Neuronal stem cell (in vitro differentiated cells): ENCODE data around the gene CELF4.

Experiments
- DNase-seq: peaks from one replicate; pipeline ENCODE4 v3.0.0-alpha.2; 2013; ENCODE audit warnings: low spot score
- H2AFZ ChIP-seq: one replicate; pipeline ENCODE4 v1.6.1; 2013; ENCODE audit warnings: mild to moderate bottlenecking, low read length, inconsistent platforms
- H2AK5ac ChIP-seq: 2 replicates; pipeline ENCODE4 v1.6.1; 2013; ENCODE audit warnings: low read depth, mild to moderate bottlenecking, inconsistent platforms, low read length, moderate library complexity, mixed read lengths
- H2BK120ac ChIP-seq: 2 replicates; pipeline ENCODE4 v1.6.1; 2013; ENCODE audit warnings: low read depth, mild to moderate bottlenecking, inconsistent platforms, low read length, moderate library complexity, mixed read lengths
- H2BK12ac ChIP-seq: one replicate; pipeline ENCODE4 v1.6.1; 2013; ENCODE audit warnings: low read length, inconsistent platforms
- H2BK15ac ChIP-seq: 2 replicates; pipeline ENCODE4 v1.6.1; 2013; ENCODE audit warnings: mild to moderate bottlenecking, low read length, inconsistent platforms, mixed read lengths
- H2BK5ac ChIP-seq: one replicate; pipeline ENCODE4 v1.6.1; 2013; ENCODE audit warnings: inconsistent platforms, mild to moderate bottlenecking, low read length, moderate library complexity
- H3K14ac ChIP-seq: one replicate; pipeline ENCODE4 v1.6.1; 2013; ENCODE audit warnings: low read length, inconsistent platforms
- H3K18ac ChIP-seq: 2 replicates; pipeline ENCODE4 v1.6.1; 2013; ENCODE audit warnings: low read length, inconsistent platforms
- H3K23ac ChIP-seq: 2 replicates; pipeline ENCODE4 v1.6.1; 2013; ENCODE audit warnings: low read depth, mild to moderate bottlenecking, mixed read lengths, low read length, inconsistent platforms; ENCODE audit not compliant: poor library complexity
- H3K27ac ChIP-seq: replicated peaks from 3 replicates; pipeline ENCODE4 v1.5.1; 2013; ENCODE audit warnings: low read length, inconsistent platforms
- H3K27me3 ChIP-seq, 3 experiments: 2 replicates each; pipeline ENCODE4 v1.6.1; 2013; ENCODE audit warnings: low read length in 3 of 3, mild to moderate bottlenecking in 2 of 3, inconsistent platforms in 1 of 3, low read depth in 1 of 3, mixed read lengths in 1 of 3, moderate library complexity in 1 of 3; ENCODE audit not compliant: control insufficient read depth in 3 of 3, insufficient read depth in 3 of 3
- H3K36me3 ChIP-seq, 2 donors: replicated peaks in 1 of 2; 2 replicates each; pipeline ENCODE4 v1.6.1; 2013; ENCODE audit warnings: low read length in 2 of 2; ENCODE audit not compliant: control insufficient read depth in 2 of 2, insufficient read depth in 2 of 2
- H3K4ac ChIP-seq: 2 replicates; pipeline ENCODE4 v1.6.1; 2013; ENCODE audit warnings: inconsistent platforms, mild to moderate bottlenecking, low read length, moderate library complexity
- H3K4me1 ChIP-seq, 2 donors: 1 replicate in 1 of 2; 2 replicates in 1 of 2; pipeline ENCODE4 v1.6.1; 2013; ENCODE audit warnings: low read length in 2 of 2, low read depth in 1 of 2; ENCODE audit not compliant: control insufficient read depth in 2 of 2, insufficient read depth in 1 of 2
- H3K4me2 ChIP-seq: one replicate; pipeline ENCODE4 v1.6.1; 2013; ENCODE audit warnings: mild to moderate bottlenecking, low read length, inconsistent platforms; ENCODE audit not compliant: insufficient read depth, poor library complexity, severe bottlenecking
- H3K4me3 ChIP-seq, 2 donors: 2 replicates each; pipeline ENCODE4 v1.5.1; 2013; ENCODE audit warnings: low read length in 2 of 2, mild to moderate bottlenecking in 2 of 2, inconsistent platforms in 1 of 2, moderate library complexity in 1 of 2
- H3K79me1 ChIP-seq: one replicate; pipeline ENCODE4 v1.6.1; 2013; ENCODE audit warnings: low read depth, mild to moderate bottlenecking, inconsistent platforms, low read length, moderate library complexity
- H3K9ac ChIP-seq: one replicate; pipeline ENCODE4 v1.6.1; 2013; ENCODE audit warnings: mild to moderate bottlenecking, low read depth, low read length, inconsistent platforms; ENCODE audit not compliant: poor library complexity
- H3K9me3 ChIP-seq, 2 donors: replicated peaks in 1 of 2; 2 replicates each; pipeline versions ENCODE3 to v1.6.1; 2013; ENCODE audit warnings: low read length in 2 of 2, mild to moderate bottlenecking in 2 of 2, inconsistent platforms in 1 of 2, low read depth in 1 of 2, mixed read lengths in 1 of 2, moderate library complexity in 1 of 2; ENCODE audit not compliant: control insufficient read depth in 2 of 2, insufficient read depth in 1 of 2
- H4K8ac ChIP-seq: one replicate; pipeline ENCODE4 v1.6.1; 2013; ENCODE audit warnings: low read depth, mild to moderate bottlenecking, inconsistent platforms, low read length, moderate library complexity
- H4K91ac ChIP-seq: one replicate; pipeline ENCODE4 v1.6.1; 2013; ENCODE audit warnings: low read length, low read depth, mild to moderate bottlenecking, inconsistent platforms; ENCODE audit not compliant: poor library complexity
- WGBS, 2 donors: extraction: QIAGEN DNeasy Blood & Tissue Kit; methylation state at CpG; one replicate each; pipeline ENCODE4 v1.1.7; 2013; ENCODE audit warnings: missing lambda C conversion rate in 2 of 2, mixed read lengths in 1 of 2; ENCODE audit not compliant: insufficient read length in 2 of 2, insufficient replicate concordance in 1 of 2; ENCODE audit errors: extremely low coverage in 2 of 2; 5-methylcytosine and 5-hydroxymethylcytosine counted together

The CELF4 gene

DNA sequence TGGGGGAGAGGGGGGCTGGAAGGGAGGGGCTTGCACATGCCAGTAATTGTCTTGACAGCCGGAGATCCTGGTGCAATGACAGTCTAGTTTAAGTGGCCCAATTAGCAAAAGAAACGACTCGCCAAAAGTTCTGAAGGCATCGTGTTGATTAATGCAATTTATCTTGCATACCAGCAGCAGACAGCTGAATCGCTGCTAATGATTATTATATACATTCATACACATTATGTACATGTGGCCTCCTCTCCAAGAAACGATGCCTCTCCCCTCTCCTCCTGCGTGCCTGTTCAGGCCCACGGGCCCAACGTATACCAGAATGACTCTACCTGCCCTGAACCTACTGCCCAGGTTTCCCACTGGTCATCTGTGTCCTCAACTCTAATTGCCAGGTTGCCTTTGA, 214.5 kb downstream of the CELF4 start:
- no peak overlapping the region for H3K14ac ChIP-seq
- no peak overlapping the region for H2BK15ac ChIP-seq
- no peak overlapping the region for H2BK12ac ChIP-seq
- no peak overlapping the region for H3K9ac ChIP-seq
- H3K23ac ChIP-seq: no peak overlapping the region
- no peaks in the 10 kb centered on the region for H3K79me1 ChIP-seq
- H2BK5ac ChIP-seq: no peak overlapping the region
- H3K27ac ChIP-seq: no peak overlapping the region
- DNase-seq: no peak
- H2BK120ac ChIP-seq: no peak overlapping the region
- WGBS, 2 donors: no CpG with 5 or more reads among the region's 9 CpGs
- H4K8ac ChIP-seq: no peak overlapping the region
- peak overlapping the region; percentile 52 for H3K18ac ChIP-seq
- peaks cover 0 to 7% of the 10 kb centered on the region in 2 donors for H3K4me1 ChIP-seq
- no peak overlapping the region for H2AK5ac ChIP-seq
- H3K36me3 ChIP-seq: no peaks in the 10 kb centered on the region
- no peak overlapping the region for H3K4ac ChIP-seq
- H3K9me3 ChIP-seq: no peaks in the 10 kb centered on the region
- H3K27me3 ChIP-seq: peaks cover 0 to 3% (median 2%) of the 10 kb centered on the region in 3 experiments
- H3K4me2 ChIP-seq: no peak overlapping the region
- H4K91ac ChIP-seq: no peak overlapping the region
- no peak overlapping the region for H2AFZ ChIP-seq
- no peak overlapping the region for H3K4me3 ChIP-seq

DNA sequence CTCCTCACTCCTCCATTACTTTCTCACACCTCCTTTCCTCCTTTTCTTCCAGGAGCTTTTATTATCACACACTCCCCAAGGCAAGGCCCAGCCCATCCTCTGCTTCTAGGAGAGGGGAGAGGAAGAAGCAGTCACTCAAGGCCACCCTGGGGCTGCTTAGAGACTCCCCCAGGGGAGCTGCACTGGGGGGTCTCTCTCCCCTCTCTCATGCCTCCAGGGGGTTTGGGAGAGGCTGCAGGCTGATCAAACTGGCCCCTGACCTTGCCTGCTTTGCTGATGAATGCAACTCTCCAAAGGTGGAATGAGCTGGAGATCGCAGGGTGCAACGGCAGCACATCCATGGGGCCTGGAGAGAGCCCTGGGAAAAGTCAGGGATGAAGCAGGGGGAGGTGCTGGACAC, 216.9 kb downstream of the CELF4 start:
- Histone ChIP-seq H3K27ac (no peak overlapping the region), H4K91ac (no peak overlapping the region), H2BK5ac (no peak overlapping the region), H3K4ac (no peak overlapping the region), H3K18ac (no peak overlapping the region), H3K23ac (no peak overlapping the region), H3K4me1 (peaks cover 0 to 7% of the 10 kb centered on the region in 2 donors), H3K27me3 (peaks cover 0 to 4% (median 2%) of the 10 kb centered on the region in 3 experiments), H3K14ac (no peak overlapping the region), H2AFZ (no peak overlapping the region), H3K79me1 (no peaks in the 10 kb centered on the region), H2AK5ac (no peak overlapping the region), H2BK15ac (no peak overlapping the region), H4K8ac (no peak overlapping the region), H3K36me3 (no peaks in the 10 kb centered on the region), H3K4me2 (no peak overlapping the region), H3K4me3 (no peak overlapping the region), H3K9ac (no peak overlapping the region), H2BK120ac (no peak overlapping the region), H3K9me3 (no peaks in the 10 kb centered on the region), H2BK12ac (no peak overlapping the region)
- no peak for DNase-seq
- WGBS, 2 donors: no CpG with 5 or more reads among the region's 2 CpGs

DNA sequence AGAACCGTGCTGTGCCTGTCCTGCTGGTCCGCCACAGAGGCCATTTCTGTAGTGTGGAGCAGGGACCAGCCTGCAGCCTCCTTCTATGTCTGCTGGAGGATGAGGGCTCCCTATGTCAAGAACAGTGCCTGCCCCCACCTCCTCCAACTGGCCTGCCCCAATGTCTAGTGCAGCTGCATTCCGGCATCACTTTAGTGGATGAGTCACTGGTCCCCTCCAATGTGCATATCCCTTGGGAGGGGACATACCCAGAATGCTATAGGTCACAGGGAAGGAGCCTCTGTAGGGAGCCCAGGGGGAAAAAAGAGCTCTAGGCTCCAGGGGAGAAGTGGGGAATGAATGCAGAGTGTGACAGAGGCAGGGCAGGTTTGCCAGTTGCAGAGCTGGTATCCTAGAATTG, 219.6 kb downstream of the CELF4 start:
- Histone ChIP-seq H2BK15ac (no peak overlapping the region), H2BK12ac (no peak overlapping the region), H3K4ac (no peak overlapping the region), H2AFZ (no peak overlapping the region), H3K4me2 (no peak overlapping the region), H3K9me3 (no peaks in the 10 kb centered on the region), H2BK5ac (no peak overlapping the region), H3K27ac (no peak overlapping the region), H2AK5ac (peak overlapping the region; percentile 8), H3K9ac (no peak overlapping the region), H3K14ac (no peak overlapping the region), H3K4me1 (peaks cover 0 to 9% of the 10 kb centered on the region in 2 donors), H2BK120ac (no peak overlapping the region), H3K18ac (no peak overlapping the region), H3K36me3 (no peaks in the 10 kb centered on the region), H4K91ac (no peak overlapping the region), H4K8ac (no peak overlapping the region), H3K79me1 (no peaks in the 10 kb centered on the region), H3K4me3 (no peak overlapping the region), H3K27me3 (peaks cover 0 to 7% (median 0%) of the 10 kb centered on the region in 3 experiments), H3K23ac (no peak overlapping the region)
- WGBS, 2 donors: no CpG with 5 or more reads among the region's 3 CpGs
- DNase-seq: no peak

DNA sequence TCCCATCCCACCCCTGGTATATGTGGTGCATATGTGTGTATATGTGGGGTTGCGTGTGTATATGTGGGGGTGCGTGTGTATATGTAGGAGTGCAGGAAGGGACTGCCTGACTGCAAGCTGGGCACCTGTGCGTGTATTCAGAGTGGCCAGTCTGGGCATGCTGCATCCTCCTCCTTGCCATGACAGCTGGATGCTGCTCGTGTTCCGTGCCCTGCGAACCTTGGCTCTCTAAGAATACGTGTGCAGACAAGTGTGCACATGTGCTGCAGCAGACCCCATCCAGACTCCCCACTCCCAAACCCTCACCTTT, 222.1 kb downstream of the CELF4 start:
- WGBS, 2 donors: no CpG with 5 or more reads among the region's 7 CpGs
- Histone ChIP-seq H3K4me3 (peak overlapping the region in 1 of 2 donors; percentile 40), H2BK120ac (no peak overlapping the region), H2AK5ac (peak overlapping the region; percentile 64), H3K9me3 (no peaks in the 10 kb centered on the region), H2AFZ (no peak overlapping the region), H3K23ac (peak overlapping the region; percentile 25), H3K4me2 (no peak overlapping the region), H2BK5ac (no peak overlapping the region), H3K27ac (no peak overlapping the region), H2BK12ac (no peak overlapping the region), H4K91ac (no peak overlapping the region), H3K14ac (no peak overlapping the region), H3K27me3 (peaks cover 0 to 7% (median 0%) of the 10 kb centered on the region in 3 experiments), H3K4ac (no peak overlapping the region), H4K8ac (no peak overlapping the region), H3K79me1 (no peaks in the 10 kb centered on the region), H3K4me1 (peaks cover 0 to 4% of the 10 kb centered on the region in 2 donors), H2BK15ac (no peak overlapping the region), H3K9ac (no peak overlapping the region), H3K36me3 (no peaks in the 10 kb centered on the region), H3K18ac (peak overlapping the region; percentile 15)
- DNase-seq: no peak
